ENCODE measurements around the gene NOLC1.

Gene NOLC1

GRCh38 chr10:102132563-102133372 is 19.4 kb upstream of the NOLC1 start, which contains the start of gene PPRC1:
Gene PPRC1, plus strand, starts transcription at chr10:102133040. Its CDS starts 29 bp downstream, at chr10:102133069.
- TF ChIP-seq CTCF (IDR thresholded peaks at IDR 0.05), result peak; percentile 92

GRCh38 chr10:102133373-102134195 is 18.6 kb upstream of the NOLC1 start:
- TF ChIP-seq CTCF (IDR thresholded peaks at IDR 0.05), result no peak

GRCh38 chr10:102134416-102134815 is 17.8 kb upstream of the NOLC1 start:
- no peak for TF ChIP-seq CTCF (IDR thresholded peaks at IDR 0.05)

GRCh38 chr10:102135956-102136526 is 16.1 kb upstream of the NOLC1 start:
- TF ChIP-seq CTCF (IDR thresholded peaks at IDR 0.05), result no peak

- TF ChIP-seq CTCF (IDR thresholded peaks at IDR 0.05), result no peak
Measured at GRCh38 chr10:102139281-102140110, 12.7 kb upstream of the NOLC1 start.

GRCh38 chr10:102140218-102140617 is 12.0 kb upstream of the NOLC1 start:
- no peak for TF ChIP-seq CTCF (IDR thresholded peaks at IDR 0.05)
